ENCODE data around the gene TAF11L6.

DNA sequence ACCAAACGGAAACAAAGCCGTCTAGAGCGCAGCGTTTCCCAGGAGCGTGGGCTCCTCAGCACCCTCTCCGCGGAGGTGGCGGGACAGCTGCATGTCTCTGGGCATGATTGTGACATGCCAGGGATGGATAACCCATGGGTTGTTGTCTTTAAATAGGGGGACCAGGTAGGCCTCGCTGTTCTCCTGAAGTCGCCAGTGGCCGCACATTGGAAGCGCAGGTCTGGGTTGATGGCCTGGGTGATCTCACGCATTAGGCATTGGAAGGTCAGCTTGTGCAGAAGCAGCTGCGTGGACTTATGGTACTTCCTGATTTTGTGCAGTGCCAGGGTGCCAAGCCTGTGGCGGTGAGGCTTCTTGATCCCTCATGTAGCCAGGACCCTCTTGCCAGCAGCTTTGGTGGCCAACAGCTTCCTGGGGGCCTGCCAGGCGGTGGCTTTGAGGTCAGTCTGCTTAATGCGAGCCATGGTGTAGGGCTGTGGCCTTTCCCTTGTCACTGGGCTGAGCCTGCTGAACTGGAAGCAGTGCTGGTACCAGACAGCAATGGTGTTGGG lies 16.6 kb upstream of the TAF11L6 start:
- TF ChIP-seq, protein P1, sequence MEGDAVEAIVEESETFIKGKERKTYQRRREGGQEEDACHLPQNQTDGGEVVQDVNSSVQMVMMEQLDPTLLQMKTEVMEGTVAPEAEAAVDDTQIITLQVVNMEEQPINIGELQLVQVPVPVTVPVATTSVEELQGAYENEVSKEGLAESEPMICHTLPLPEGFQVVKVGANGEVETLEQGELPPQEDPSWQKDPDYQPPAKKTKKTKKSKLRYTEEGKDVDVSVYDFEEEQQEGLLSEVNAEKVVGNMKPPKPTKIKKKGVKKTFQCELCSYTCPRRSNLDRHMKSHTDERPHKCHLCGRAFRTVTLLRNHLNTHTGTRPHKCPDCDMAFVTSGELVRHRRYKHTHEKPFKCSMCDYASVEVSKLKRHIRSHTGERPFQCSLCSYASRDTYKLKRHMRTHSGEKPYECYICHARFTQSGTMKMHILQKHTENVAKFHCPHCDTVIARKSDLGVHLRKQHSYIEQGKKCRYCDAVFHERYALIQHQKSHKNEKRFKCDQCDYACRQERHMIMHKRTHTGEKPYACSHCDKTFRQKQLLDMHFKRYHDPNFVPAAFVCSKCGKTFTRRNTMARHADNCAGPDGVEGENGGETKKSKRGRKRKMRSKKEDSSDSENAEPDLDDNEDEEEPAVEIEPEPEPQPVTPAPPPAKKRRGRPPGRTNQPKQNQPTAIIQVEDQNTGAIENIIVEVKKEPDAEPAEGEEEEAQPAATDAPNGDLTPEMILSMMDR (IDR thresholded peaks at IDR 0.05) = no peak
- TF ChIP-seq, protein P2, sequence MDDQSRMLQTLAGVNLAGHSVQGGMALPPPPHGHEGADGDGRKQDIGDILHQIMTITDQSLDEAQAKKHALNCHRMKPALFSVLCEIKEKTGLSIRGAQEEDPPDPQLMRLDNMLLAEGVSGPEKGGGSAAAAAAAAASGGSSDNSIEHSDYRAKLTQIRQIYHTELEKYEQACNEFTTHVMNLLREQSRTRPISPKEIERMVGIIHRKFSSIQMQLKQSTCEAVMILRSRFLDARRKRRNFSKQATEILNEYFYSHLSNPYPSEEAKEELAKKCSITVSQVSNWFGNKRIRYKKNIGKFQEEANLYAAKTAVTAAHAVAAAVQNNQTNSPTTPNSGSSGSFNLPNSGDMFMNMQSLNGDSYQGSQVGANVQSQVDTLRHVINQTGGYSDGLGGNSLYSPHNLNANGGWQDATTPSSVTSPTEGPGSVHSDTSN (IDR thresholded peaks at IDR 0.05) = no peak
- TF ChIP-seq CHD2 (IDR thresholded peaks at IDR 0.05; ENCODE audit: low read length, partially characterized antibody) = no peak
- TF ChIP-seq, protein P3, sequence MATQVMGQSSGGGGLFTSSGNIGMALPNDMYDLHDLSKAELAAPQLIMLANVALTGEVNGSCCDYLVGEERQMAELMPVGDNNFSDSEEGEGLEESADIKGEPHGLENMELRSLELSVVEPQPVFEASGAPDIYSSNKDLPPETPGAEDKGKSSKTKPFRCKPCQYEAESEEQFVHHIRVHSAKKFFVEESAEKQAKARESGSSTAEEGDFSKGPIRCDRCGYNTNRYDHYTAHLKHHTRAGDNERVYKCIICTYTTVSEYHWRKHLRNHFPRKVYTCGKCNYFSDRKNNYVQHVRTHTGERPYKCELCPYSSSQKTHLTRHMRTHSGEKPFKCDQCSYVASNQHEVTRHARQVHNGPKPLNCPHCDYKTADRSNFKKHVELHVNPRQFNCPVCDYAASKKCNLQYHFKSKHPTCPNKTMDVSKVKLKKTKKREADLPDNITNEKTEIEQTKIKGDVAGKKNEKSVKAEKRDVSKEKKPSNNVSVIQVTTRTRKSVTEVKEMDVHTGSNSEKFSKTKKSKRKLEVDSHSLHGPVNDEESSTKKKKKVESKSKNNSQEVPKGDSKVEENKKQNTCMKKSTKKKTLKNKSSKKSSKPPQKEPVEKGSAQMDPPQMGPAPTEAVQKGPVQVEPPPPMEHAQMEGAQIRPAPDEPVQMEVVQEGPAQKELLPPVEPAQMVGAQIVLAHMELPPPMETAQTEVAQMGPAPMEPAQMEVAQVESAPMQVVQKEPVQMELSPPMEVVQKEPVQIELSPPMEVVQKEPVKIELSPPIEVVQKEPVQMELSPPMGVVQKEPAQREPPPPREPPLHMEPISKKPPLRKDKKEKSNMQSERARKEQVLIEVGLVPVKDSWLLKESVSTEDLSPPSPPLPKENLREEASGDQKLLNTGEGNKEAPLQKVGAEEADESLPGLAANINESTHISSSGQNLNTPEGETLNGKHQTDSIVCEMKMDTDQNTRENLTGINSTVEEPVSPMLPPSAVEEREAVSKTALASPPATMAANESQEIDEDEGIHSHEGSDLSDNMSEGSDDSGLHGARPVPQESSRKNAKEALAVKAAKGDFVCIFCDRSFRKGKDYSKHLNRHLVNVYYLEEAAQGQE (IDR thresholded peaks at IDR 0.05; ENCODE audit: low read depth, low read length) = no peak
- no peak for TF ChIP-seq EP300 (IDR thresholded peaks at IDR 0.05; ENCODE audit: borderline replicate concordance in 1 of 2, low read depth in 1 of 2, low read length in 1 of 2)
- TF ChIP-seq, protein P4, sequence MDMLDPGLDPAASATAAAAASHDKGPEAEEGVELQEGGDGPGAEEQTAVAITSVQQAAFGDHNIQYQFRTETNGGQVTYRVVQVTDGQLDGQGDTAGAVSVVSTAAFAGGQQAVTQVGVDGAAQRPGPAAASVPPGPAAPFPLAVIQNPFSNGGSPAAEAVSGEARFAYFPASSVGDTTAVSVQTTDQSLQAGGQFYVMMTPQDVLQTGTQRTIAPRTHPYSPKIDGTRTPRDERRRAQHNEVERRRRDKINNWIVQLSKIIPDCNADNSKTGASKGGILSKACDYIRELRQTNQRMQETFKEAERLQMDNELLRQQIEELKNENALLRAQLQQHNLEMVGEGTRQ (IDR thresholded peaks at IDR 0.05; ENCODE audit: borderline replicate concordance, low read depth, low read length) = no peak
- no peak for TF ChIP-seq GATA2 (CRISPR knock-in tag; IDR thresholded peaks at IDR 0.05)
- no peak for TF ChIP-seq NFIC (IDR thresholded peaks at IDR 0.05; ENCODE audit: borderline replicate concordance)
- no peak for TF ChIP-seq EZH2phosphoT487 (IDR thresholded peaks at IDR 0.05; ENCODE audit: borderline replicate concordance, low read depth)
- no peak for TF ChIP-seq TEAD4 (IDR thresholded peaks at IDR 0.05; ENCODE audit: borderline replicate concordance, insufficient read depth)
- no peak for TF ChIP-seq FOSL2 (IDR thresholded peaks at IDR 0.05; ENCODE audit: borderline replicate concordance, low read depth)

Data from SK-N-SH (cell line).